Activated naive CD8-positive, alpha-beta T cell treated with anti-CD3 and anti-CD28 coated beads, Interleukin-2, amount 50 U/mL, for 16 hours (primary cell): ENCODE data around the gene ZNRF4.
"Not testable (repeated sequence)": the region's sequence is repeated elsewhere in the genome, so short reads cannot be mapped to it uniquely, and the experiment has no call there.

ENCODE experiments used
- DNase-seq: peaks from one replicate; pipeline ENCODE4 v3.0.0-alpha.2; 2020; ENCODE audit warnings: low read depth, low spot score

Gene ZNRF4

DNA sequence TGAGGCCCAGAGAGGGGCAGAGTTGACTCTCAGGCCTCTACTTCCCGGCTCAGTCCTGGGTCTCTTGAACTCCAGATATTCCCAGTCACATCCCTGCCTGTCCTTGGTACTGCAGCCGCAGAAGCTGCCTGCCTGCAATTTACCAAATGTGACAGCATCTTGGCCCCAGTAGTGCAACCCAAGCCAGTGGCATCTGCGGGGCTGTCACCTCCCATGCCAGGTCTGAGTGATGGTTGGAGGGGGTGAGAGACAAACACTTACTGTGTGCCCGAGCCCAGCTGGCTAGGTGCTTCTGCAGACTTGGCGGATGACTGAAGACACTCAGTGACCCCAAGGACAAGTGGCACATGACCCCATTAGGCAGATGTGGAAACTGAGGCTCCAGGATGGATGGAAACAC, 18.4 kb downstream of the ZNRF4 start:
- no peak for DNase-seq

DNA sequence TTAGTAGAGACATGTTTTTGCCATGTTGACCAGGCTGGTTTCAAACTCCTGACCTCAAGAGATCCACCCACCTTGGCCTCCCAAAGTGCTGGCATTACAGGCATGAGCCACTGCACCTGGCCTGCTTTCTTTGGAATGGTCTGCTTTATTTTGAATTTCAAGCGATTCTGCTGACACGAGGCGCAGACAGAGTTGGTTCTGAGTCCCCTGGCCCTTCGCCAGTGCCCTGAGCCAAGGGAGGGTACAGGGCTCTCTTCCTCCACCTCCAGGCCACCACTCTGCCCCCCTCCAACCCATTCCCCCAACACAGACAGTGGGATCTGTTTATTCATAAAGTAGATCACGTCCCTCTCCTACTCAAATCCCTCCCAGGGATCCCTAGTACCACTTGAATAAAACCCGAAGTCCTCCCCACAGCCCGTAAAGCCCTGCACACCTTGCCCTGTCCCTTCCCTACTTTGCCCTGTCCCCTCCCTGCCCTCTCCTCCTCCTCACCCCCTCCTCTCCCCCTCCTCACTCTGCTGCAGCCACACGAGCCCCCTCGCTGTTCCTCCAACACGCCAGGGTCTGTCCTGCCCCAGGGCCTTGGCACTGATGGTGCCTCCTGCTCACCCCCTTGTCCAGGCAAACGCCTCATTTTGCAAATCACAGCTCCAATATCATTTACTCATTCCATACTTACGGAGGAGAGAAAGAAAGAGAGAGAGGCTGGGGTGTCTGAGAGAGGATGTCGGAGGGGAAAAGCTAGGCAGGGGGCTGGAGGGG, 22.4 kb downstream of the ZNRF4 start:
- no peak for DNase-seq

DNA sequence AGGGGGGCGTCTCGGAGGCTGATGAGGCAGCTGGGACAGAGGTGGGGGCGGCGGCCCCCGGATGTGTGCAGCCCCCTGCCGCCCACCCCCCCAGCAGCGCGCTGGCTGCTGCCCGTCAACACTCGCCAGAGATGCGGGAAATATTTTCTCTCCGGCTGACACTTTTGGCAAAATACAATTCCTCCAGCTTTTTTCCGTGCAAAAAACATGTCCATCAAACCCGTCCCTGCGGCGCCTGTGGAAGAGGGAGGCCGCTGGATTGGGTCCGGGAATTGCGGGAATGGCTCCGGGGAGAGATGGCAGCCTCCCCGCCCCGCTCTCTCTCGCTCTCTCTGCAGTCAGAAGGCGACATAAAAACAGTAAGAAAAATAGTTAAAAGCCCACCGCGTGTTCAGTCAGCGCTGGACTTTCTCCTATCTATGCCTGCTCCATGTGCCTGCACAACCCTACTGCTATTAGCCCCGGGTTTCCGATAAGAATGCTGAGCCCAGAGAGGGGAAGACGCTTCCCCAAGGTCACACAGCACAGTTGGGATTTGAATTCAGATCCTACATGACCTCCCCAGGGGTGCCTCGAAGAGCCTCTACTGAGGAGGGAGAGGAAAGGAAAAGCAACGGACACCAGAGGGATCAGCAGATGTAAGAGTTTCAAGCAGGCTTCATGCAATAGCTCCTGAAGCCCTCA, 23.2 kb downstream of the ZNRF4 start:
- DNase-seq = no peak

DNA sequence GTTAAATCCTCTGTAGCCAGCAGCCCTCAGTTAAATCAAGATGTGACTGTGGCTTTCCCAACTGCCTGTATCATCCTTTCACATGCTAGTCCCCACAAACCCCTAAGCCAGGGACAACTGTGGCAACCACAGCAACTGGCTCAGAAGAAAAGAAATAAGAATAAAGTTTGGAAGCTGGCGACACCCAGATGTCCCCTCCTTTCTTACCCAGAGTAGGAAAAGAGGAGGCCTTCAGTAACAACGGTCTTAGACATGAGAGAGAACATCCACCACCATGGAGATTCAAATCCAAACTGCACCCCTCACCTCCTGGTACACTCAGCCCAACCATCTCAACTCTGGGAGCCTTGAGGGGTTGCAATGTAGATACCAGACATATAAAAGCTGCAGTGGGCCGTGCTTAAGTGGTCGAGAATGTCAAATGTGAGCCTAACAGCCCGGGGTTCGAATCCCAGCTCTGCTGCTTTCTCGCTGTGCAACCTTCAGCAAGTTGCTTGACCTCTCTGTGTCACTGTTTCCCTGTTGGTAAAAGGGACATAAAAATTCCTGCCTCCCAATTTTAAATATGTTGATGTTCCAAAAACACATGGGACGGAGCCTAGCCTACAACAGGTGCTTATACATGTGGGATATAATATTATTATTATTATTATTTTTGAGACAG, 23.8 kb downstream of the ZNRF4 start:
- no peak for DNase-seq

DNA sequence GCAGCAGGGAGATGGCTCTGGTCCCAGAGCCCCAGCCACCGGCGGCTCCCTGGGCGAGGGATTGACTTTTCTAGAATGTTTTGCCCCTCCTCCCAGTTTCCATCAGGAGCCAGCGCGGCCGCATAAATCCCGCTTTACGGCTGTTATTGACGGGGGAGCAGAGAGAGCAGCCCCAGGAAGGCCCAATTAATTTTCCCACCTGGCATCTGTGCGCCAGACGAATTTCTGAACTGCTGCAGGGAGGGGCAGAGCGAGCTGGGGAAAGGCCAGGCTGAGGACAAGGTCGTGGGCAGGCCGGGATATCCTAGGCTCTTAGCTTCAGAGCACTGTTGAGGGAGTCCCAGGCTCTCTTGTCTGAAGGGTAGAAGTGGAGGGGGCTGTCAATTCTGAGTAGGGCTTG, 24.7 kb downstream of the ZNRF4 start:
- DNase-seq = no peak

DNA sequence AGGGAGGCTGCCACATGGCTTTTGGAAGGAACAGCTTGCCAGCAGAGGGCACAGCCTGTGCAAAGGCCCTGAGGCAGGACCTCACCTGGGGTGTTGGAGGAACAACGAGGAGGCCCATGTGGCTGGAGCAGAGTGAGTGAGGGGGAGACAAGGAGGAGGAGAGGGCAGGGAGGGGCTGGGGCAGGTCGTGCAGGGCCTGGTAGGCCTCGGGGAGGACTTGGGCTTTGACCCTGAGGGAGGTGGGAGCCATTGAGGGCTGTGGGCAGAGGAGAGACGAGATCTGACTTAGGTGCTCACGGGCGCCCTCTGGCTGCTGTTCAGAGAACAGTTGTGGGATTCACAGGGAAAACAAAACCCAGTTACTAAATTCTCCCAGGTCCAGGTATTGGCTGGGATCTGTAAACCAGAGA, 25.2 kb downstream of the ZNRF4 start:
- DNase-seq = peak; percentile 3

DNA sequence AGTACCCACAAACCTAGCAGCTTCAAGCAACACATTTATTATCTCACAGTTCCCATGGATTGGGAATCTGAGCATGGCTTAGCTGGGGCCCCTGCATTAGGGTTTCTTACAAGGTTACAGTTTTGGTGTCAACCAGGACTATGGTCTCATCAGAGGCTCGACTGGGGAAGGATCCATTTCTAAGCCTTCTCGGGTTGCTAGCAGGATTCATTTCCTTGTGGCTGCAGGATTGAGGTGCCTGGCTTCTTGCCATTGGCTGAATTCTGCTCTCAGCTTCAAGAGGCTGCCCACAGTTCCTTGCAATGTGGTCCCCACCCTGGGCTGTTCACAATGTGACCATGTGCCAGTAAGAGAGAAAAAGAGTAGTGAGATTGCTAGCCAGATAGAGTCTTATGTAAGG, 26.7 kb downstream of the ZNRF4 start:
- DNase-seq = no peak

DNA sequence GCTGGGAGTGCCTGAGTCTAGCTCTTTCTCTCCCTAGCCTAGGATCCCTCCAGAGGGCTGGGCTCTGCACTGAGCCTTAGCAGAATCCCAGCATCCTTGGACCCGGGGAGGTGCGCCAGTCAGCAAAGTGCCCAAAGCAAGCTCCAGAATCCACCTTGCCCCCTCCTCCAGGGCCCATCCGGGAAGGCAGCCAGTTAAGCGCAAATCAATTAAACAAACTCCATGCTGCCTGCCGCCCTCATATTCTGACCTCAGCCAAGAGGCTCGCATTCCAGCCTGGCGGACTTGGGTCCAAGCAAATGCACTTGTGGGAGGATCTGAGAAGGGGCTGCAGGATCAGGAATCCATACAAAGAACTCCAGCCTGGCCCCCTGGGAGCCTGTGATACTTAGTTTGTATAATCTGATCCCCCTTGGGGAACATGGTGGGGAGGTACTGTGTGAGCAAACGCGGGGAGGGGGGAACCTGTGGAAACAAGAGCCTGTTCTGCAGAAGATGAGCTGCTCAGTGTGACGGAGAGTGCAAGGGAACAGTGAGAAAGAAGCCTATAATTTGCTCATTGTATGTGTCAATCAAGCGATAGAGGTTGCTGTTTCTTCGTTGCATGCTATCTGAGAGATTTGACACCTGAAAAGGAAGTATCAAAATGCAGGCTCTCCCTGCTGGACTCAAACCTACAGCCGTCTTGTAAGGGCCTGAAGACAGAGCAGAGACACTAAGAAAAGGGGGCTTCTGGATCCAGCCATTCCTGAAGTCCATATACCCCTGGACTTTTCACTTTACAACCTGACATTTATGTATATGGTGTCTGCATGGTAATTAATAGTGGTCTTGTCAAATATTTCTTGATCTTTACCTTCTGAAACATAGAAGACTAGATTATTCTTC, 29.4 kb downstream of the ZNRF4 start:
- DNase-seq = no peak

DNA sequence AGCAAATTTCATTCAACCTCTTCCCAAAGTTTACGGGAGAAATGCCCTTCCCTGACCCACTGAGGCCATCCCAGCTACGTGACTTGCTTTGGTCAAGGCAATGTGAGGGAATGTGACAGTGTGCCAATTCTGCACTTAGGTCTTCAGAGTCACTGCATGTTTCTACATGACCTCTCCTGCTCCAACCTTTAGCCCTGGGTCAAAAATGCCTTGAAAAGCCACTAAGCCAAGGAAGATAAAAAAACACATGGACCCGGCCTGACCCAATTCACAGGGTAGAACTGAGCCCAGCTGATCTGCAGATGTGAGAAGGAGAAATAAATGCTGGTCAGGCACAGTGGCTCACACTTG, 30.0 kb downstream of the ZNRF4 start:
- no peak for DNase-seq

DNA sequence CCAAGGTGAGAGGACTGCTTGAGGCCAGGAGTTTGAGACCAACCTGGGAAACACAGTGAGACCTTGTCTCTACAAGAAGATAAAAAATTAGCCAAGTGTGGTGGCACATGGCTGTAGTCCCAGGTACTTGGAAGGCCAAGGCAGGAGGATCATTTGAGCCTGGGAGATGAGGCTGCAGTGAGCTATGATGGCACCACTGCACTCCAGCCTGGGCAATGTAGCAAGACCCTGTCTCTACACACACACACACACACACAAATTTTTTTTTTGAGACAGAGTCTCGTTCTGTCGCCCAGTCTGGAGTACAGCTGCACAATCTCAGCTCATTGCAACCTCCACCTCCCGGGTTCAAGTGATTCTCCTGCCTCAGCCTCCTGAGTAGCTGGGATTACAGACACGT, 30.4 kb downstream of the ZNRF4 start:
- not testable (repeated sequence) for DNase-seq

DNA sequence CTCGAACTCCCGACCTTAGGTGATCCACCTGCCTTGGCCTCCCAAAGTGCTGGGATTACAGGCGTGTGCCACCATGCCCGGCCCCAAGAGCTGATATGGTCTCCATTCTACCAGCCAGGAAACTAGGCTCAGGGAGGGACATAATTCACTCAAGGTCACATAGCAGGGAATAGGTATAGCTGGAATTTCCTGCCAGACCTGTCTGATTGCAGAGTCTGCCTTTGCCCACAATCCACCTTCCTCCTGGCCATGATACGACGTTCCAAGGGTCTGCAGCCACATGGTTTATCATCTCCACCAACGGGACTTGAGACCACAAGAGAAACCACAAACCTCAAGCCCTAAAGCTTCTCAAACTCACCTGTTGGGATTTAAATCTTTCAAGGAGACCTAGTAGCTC, 32.0 kb downstream of the ZNRF4 start:
- no peak for DNase-seq

DNA sequence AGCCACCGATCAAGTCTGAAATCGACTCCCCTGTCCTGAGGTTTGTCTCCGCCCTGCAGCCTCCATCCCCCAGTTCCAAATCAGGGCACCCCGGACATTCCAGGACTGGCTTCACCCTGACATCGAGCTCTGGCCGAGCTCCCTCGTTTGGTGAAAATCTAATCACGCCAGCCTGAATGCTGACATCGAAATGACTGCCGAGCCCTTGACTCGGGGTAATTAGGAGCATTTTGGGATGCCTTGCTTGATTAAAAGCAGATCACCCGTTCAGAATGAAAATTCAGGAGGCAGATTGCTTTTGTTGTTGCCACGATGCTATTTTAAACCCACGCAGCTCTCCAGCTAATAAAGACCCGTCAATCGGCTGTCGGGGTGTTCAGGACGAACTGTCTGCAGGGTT, 34.3 kb downstream of the ZNRF4 start:
- no peak for DNase-seq

DNA sequence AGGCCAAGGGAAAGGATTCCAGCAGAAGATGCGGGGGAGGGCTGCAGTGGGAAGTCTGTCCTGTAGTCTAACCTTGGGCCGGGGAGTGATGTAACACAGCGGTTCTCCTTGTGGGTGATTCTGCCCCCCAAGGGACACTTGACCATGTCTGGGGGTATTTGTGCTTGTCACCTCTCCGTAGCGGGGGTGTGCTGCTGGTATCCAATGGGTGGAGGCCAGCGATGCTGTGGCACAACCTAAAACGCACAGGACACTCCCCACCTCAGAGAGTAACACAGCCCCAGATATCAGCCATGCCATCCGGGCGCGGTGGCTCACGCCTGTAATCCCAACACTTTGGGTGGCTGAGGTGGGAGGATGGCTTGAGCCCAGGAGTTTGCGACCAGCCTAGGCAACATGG, 36.3 kb downstream of the ZNRF4 start:
- DNase-seq = no peak

DNA sequence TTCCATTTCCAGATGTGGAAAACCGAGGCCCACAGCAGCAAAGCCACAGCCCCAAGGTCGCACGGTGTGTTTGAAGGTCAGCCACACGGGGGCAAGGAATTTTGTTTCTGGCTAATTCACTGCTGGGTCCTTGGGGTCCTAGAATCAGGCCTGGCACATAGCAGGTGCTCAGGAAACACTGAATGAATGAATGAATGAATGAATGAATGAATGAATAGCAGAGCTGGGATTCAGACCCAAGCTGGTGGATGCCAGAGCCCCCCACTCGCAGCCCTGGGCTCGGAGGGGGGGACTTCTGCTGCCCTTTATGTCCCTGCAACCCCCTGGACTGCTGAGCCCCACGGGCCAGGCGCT, 37.0 kb downstream of the ZNRF4 start:
- no peak for DNase-seq

DNA sequence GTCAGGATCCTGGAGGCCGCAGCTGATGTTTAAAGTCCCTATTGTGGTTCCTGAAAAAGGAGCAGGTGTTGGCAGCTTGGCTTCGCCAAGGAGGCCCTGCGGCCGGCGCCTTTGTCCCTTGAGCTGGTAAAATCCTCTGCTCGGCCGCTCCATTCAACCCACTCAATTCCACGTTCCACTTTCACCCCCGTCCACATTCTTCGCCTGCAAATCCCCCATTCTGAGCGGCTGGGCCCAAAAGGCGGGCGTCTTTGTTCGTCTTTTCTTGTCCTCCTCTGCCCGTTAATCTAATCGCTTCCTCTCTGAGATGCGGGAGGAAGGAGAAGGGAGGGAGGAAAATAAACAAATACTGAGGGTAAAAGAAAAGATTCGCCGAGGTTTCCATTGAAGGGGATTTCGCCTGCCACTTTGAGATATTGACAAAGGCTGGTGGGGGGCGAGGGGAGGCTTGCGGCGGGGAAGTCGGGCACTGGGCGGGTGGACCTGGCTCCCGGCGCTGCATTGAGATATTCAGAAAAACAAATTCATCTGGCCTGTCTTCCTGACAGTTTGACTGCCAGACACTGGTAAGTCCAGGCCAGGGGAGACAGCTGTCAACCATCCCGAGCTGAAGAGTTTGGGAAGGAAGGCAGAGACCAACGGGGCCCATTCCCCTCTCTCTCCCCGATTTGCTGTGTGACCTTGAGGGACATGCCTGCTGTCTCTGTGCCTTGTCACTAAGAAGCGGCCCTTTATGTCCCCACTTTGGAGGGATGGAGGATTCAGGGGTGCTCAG, 37.6 kb downstream of the ZNRF4 start:
- no peak for DNase-seq

DNA sequence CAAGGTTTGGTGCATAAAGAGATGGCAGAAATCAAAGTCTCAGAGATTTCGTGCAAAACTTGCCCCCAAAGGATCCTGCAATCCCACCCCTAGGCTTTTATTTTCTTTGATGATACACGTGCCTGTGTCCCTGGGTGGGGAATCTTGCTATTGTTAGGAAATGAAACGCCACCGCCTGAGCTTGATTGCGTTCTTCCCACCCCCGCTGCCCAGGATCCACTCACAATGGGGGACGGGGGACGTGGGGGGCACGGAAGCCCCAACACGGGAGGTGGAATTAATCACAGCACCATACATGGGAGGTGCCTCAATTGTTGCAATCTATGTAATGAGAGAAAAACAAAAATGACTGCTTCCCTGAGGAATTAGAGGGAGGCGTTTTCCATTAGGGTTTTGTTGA, 39.6 kb downstream of the ZNRF4 start:
- no peak for DNase-seq

DNA sequence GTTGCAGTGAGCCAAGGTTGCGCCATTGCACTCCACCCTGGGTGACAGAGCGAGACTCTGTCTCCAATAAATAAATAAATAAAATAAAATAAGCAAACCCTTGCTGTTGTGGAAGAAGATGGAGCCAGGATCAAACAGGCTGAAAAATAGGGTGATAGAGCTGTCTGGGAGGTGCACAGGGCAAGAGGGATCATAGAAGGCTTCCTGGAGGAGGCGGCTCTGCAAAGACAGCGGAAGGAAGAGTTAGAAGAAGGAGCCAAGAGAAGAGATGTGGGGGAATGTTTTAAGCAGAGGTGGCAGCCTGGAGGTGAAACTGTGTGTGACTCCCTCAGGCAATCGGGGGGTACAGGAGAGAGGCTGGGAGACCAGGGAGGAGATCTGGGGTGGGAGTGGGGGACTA, 40.6 kb downstream of the ZNRF4 start:
- DNase-seq = no peak

DNA sequence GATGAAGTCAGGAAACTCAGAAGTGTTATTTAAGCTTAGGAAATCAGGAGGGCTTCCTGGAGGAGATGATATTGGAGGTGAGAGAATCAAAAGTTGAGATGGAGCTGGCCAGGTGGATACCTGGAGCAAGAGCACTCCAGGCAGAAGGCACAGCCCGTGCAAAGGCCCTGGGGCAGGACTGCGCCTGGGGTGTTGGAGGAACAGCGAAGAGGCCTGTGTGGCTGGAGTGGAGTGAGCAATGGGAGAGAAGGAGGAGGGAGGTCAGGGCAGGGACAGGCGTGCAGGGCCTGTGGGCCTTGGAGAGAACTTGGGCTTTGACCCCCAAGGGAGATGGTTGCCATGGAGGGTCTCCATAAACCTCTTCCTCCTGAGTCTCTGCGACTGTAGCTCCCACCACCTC, 42.1 kb downstream of the ZNRF4 start:
- DNase-seq = no peak

DNA sequence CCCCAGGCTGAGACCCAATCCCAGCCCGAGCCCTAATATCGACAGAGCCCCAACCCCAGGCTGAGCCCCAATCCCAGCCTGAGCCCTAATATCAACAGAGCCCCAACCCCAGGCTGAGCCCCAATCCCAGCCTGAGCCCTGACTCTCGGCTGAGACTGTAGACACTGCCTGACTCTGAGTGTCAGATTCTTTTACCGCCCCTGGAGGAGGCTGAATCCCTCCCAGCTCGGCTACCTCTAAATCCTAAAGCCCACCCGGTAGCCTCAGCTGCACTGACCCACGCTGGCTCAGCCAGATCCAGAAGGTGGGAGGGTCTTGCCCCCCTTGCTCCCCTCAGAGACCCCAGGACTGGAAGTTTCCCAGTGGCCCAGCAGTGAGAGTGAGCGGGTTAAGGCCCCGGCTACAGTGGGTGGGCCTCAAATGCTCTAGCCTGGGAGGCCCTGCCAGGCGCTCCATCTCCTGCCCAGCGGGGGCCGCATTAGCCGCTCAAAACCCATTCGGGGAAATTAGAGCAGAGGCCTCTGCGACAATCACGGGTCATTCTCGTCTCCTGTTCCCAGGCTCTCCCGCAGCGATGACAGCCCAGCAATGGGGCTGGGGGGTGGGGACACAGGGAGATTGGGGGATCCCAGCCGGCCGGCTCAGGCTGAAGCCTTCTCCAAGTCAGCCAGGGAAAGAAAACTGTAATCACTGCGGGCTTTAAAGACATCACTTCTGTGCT, 43.8 kb downstream of the ZNRF4 start:
- no peak for DNase-seq

DNA sequence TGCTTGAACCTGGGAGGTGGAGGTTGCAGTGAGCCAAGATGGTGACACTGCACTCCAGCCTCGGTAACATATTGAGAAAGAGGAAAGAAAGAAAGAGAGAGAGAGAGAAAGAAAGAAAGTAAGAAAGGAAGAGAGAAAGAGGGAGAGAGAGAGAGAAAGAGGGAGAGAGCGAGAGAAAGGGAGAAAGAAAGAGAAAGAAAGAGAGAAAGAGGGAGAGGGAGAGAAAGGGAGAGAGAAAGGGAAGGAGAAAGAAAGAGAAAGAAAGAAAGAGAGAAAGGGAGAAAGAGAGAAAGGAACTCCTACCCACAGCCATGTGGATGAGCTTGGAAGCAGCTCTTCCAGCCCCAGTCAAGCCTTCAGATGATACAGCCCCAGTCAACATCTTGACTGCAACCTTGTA, 46.7 kb downstream of the ZNRF4 start:
- DNase-seq = no peak

DNA sequence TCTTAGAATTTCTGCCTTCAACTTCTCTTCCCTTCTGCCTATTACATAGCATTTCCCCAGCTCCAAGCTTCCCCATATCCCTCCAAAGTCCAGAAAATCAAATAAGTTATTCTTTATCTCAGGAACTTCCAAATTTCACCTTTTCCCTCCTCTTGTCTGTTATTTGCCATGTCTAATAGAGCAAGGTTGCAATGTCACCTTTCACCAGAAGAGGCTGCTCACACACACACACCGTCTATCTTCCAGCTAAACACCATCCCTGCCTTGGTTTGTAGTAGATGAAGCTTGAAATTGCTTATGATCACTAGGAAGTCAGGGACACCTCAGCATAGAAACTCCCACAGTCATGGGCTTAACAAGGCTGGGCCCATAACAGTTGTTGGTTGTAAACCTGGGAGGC, 48.4 kb downstream of the ZNRF4 start:
- no peak for DNase-seq
